LNCaP clone FGC (cell line): ENCODE measurements around the gene VTCN1.

Experiments used
- DNase-seq: peaks from one replicate; pipeline ENCODE4 v3.0.0-alpha.2; 2011; ENCODE audit warnings: low read depth
- H3K4me3 ChIP-seq: 2 replicates; pipeline ENCODE4 v1.5.1; 2011; ENCODE audit warnings: mild to moderate bottlenecking, low read depth, low read length, control low read depth
- CTCF ChIP-seq: IDR thresholded peaks from 2 replicates; pipeline ENCODE4 v1.5.1; 2012; ENCODE audit warnings: mild to moderate bottlenecking; ENCODE audit not compliant: control insufficient read depth, insufficient read depth; ENCODE audit errors: extremely low read depth

VTCN1 gene

DNA sequence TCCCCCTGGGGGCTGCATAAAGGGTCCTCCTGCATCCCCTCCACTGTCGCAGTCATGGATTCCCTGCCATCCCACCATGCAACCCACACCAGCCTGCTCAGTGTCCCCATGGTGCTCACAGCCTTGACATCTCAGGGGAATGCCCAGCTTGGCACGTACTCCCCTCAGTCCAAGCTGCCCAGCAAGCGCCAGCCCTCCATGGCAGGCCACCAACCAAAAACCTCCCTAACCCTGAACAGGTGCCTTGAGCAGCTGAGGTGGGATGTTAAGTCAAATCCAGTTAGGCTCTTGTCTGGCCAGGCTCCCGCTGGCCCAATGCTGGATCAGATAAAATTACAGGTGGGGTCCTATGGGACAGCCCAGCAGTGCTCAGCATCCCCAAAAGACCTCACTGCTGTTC is 341 bp downstream of the VTCN1 start:
- H3K4me3 ChIP-seq: no peak overlapping the region
- DNase-seq: no peak
- no peak for TF ChIP-seq CTCF

DNA sequence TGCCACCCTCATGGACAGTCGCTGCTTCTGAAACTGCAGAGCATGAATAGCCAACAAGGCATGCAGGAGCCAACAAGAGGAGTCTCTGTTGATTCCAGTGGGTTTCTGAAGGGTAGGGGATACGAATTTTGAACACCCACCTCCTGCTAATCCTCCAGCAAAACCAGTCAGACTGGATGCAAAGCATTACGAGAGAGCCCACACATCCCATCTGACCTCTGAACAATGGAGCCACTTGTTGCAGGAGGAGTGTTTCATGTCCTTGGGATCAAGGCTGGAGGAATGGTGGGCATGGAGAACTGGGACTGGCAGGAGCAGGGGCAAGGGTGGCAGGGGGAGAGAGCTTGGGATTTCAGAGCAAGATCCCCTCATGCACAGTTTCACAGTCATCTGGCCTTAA is 1.6 kb downstream of the VTCN1 start:
- no peak for DNase-seq
- H3K4me3 ChIP-seq: no peak overlapping the region
- TF ChIP-seq CTCF: no peak

- H3K4me3 ChIP-seq: no peak overlapping the region
- TF ChIP-seq CTCF: no peak
- no peak for DNase-seq
Measured at GRCh38 chr1:117208580-117208979, 2.1 kb downstream of the VTCN1 start.

GRCh38 chr1:117205368-117205767 is 5.4 kb downstream of the VTCN1 start:
- no peak for DNase-seq
- H3K4me3 ChIP-seq: no peak overlapping the region
- no peak for TF ChIP-seq CTCF

DNA sequence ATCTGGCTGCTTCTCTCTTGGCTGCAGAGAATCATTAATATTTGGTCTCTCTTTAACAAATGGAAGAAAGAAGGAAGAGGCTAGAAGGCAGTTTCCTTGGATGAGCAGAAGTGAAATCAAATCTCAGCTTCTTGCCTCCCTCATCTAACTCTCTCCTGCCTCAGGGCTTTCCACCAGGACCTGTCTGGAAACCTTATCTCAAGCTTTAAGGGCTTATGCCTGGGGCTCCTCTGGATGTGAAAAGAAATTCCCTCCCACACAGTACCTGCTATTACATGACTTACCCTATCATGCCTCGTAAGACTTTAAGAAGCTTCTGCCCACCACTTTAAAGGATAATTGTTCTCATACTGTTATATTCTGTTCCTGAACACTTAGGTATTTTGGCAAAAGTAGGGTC is 8.9 kb downstream of the VTCN1 start:
- no peak for TF ChIP-seq CTCF
- no peak for DNase-seq
- no peak overlapping the region for H3K4me3 ChIP-seq

GRCh38 chr1:117198097-117198496 is 12.6 kb downstream of the VTCN1 start:
- TF ChIP-seq CTCF: no peak

GRCh38 chr1:117189726-117190125 is 21.0 kb downstream of the VTCN1 start:
- no peak for TF ChIP-seq CTCF
- H3K4me3 ChIP-seq: no peak overlapping the region
- DNase-seq: no peak

More at GRCh38 chr1:117198097-117198496, 12.6 kb downstream of the VTCN1 start:
- DNase-seq: no peak
- H3K4me3 ChIP-seq: no peak overlapping the region
